ENCODE measurements around the gene PRR9.
"Not testable (repeated sequence)": the region's sequence is repeated elsewhere in the genome, so short reads cannot be mapped to it uniquely, and the experiment has no call there.

PRR9 gene

GRCh38 chr1:153228491-153228890 is 11.1 kb downstream of the PRR9 start:
- DNase-seq (ENCODE audit: insufficient read length, low spot score) (no peak), FAIRE-seq (no peak)

GRCh38 chr1:153229076-153229829 is 11.9 kb downstream of the PRR9 start:
- FAIRE-seq; DNase-seq (ENCODE audit: insufficient read length, low spot score): not testable (repeated sequence)

GRCh38 chr1:153231363-153231762 is 14.0 kb downstream of the PRR9 start:
- no peak for DNase-seq (ENCODE audit: insufficient read length, low spot score)
- no peak for FAIRE-seq

- FAIRE-seq (no peak), DNase-seq (ENCODE audit: insufficient read length, low spot score) (no peak)
Measured at GRCh38 chr1:153231785-153232184, 14.4 kb downstream of the PRR9 start.

- DNase-seq (ENCODE audit: insufficient read length, low spot score): no peak
- no peak for FAIRE-seq
Measured at GRCh38 chr1:153232553-153232952, 15.2 kb downstream of the PRR9 start.

- DNase-seq (ENCODE audit: insufficient read length, low spot score): no peak
- FAIRE-seq: no peak
Measured at GRCh38 chr1:153233448-153233847, 16.1 kb downstream of the PRR9 start.

- DNase-seq (ENCODE audit: insufficient read length, low spot score): no peak
- no peak for FAIRE-seq
Measured at GRCh38 chr1:153238527-153238926, 21.1 kb downstream of the PRR9 start.

- no peak for FAIRE-seq
- no peak for DNase-seq (ENCODE audit: insufficient read length, low spot score)
Measured at GRCh38 chr1:153242160-153242559, 24.8 kb downstream of the PRR9 start.

GRCh38 chr1:153245466-153245865 is 28.1 kb downstream of the PRR9 start:
- FAIRE-seq: no peak

GRCh38 chr1:153246018-153246417 is 28.6 kb downstream of the PRR9 start:
- DNase-seq (ENCODE audit: insufficient read length, low spot score) (no peak), FAIRE-seq (no peak)

More at GRCh38 chr1:153245466-153245865, 28.1 kb downstream of the PRR9 start:
- no peak for DNase-seq (ENCODE audit: insufficient read length, low spot score)

- DNase-seq (ENCODE audit: insufficient read length, low spot score): no peak
- no peak for FAIRE-seq
Measured at GRCh38 chr1:153246825-153247224, 29.4 kb downstream of the PRR9 start.

- no peak for FAIRE-seq
- DNase-seq (ENCODE audit: insufficient read length, low spot score): no peak
Measured at GRCh38 chr1:153248176-153248879, 30.9 kb downstream of the PRR9 start.

GRCh38 chr1:153250166-153250565 is 32.8 kb downstream of the PRR9 start:
- DNase-seq (ENCODE audit: insufficient read length, low spot score): no peak
- no peak for FAIRE-seq

- FAIRE-seq: no peak
- DNase-seq (ENCODE audit: insufficient read length, low spot score): no peak
Measured at GRCh38 chr1:153251087-153251486, 33.7 kb downstream of the PRR9 start.

- FAIRE-seq: no peak
Measured at GRCh38 chr1:153251562-153251961, 34.2 kb downstream of the PRR9 start.

GRCh38 chr1:153251988-153252387 is 34.6 kb downstream of the PRR9 start:
- DNase-seq (ENCODE audit: insufficient read length, low spot score) (no peak), FAIRE-seq (no peak)

More at GRCh38 chr1:153251562-153251961, 34.2 kb downstream of the PRR9 start:
- DNase-seq (ENCODE audit: insufficient read length, low spot score): no peak

- no peak for FAIRE-seq
- DNase-seq (ENCODE audit: insufficient read length, low spot score): no peak
Measured at GRCh38 chr1:153253076-153253475, 35.7 kb downstream of the PRR9 start.

- no peak for DNase-seq (ENCODE audit: insufficient read length, low spot score)
- FAIRE-seq: no peak
Measured at GRCh38 chr1:153253693-153254092, 36.3 kb downstream of the PRR9 start.

- DNase-seq (ENCODE audit: insufficient read length, low spot score) (no peak), FAIRE-seq (no peak)
Measured at GRCh38 chr1:153259387-153259786, 42.0 kb downstream of the PRR9 start, which contains the start of gene LORICRIN. Gene LORICRIN, plus strand, starts transcription at chr1:153259687. Its CDS starts 1,263 bp downstream, at chr1:153260950.

GRCh38 chr1:153260585-153261280 is 43.3 kb downstream of the PRR9 start:
- no peak for DNase-seq (ENCODE audit: insufficient read length, low spot score)
- FAIRE-seq: no peak

- DNase-seq (ENCODE audit: insufficient read length, low spot score): no peak
- no peak for FAIRE-seq
Measured at GRCh38 chr1:153261281-153262069, 44.1 kb downstream of the PRR9 start.

Measured in HTR-8/SVneo (cell line).